Right renal cortex interstitium (tissue), 3 donors: ENCODE results near the gene CSTF1. TPM values are rescaled to one million over a fixed set of nuclear protein-coding genes. Genes with fewer than 3 reads are reported as not detected.
A peak's percentile ranks its signal among the peaks of the same experiment; 100 is the strongest.
"Not testable (repeated sequence)": the region's sequence is repeated elsewhere in the genome, so short reads cannot be mapped to it uniquely, and the experiment has no call there.

Source experiments
- DNase-seq, 3 donors: peaks; one replicate each; pipeline ENCODE4 v3.0.0-alpha.2; 2013; ENCODE audit warnings: low read depth in 3 of 3, low spot score in 2 of 3
- polyA plus RNA-seq, 3 donors: library from polyadenylated mRNA; unstranded; fragments of 120-200 nt; gene quantifications; one replicate each; pipeline ENCODE4 v1.2.1, GENCODE V29; 2013; ENCODE audit not compliant: insufficient read length in 3 of 3

The CSTF1 gene
- polyA plus RNA-seq, 3 donors: 45.1 to 49.0 (median 48.4) TPM

DNA sequence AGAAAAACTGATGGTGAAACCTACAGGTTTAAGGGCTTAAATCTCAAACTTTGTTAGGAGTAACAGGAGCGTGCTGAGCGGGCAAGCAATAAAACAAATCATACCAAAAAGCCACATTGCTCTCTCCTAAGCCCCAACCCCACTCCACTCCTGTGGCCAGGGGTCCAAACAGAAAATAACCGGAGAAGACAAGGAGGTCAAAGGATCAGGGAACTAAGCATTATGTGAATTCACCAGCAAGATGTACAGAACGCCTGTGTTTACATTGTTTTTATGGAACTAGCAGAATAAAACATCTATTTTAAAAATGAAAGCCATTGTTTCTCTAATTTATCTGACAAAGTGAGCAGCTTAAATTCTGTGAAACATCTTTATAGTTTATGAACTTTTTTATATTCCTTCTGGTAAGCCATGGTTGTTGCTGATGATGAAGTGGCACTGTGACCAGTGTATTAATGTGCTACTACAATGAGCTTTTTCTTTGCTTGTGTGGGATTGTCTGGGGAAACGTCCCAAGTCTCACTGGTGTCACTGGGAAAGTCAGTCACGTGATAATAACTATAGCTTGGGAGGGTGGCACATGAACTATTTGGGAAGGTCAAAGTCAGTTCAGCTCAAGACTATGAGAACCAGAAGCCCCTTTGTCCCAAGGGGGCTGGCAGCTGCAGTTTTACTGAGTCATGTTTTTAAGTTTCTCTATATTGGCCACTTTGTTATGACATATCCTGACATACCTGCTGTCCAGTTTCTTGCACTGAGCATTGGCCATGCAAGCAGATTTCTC, 23.9 kb upstream of the CSTF1 start:
- DNase-seq: no peak

DNA sequence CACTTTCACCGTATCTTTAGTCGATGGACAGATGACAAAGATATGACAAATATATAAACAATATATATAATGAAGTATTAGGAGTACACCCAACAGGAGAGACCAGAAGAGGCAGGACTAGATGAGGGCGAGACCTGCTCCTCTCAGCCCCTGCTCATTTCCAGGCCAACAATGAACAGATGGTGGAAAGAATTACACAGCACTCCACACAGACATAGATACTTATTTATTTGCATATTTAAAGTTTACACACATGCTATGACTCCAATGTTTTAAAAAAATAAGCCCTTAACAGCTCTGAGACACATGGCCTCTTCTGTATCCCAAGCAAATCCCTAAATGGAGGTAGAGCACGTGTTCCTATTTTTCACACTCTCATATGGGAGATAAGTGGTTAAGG, 23.3 kb upstream of the CSTF1 start:
- no peak for DNase-seq

DNA sequence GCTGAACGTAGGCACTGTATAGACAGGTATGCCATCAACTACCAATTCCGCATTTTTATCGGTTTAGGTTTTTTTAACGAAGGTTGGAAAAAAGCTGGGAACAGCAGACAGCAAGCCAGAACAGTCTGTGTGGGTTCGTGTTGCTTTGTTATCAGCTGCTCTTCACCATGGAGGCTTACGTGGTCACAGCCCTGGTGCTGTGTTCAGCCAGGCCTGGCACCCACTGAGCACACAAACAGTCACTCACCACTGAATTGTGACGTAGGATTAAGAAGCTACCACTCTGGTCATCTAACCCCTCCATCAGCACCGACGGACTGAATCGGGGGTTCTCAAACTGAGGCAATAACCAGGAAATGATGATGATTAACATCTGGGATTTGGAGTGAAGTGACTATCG, 20.5 kb upstream of the CSTF1 start:
- DNase-seq: no peak

DNA sequence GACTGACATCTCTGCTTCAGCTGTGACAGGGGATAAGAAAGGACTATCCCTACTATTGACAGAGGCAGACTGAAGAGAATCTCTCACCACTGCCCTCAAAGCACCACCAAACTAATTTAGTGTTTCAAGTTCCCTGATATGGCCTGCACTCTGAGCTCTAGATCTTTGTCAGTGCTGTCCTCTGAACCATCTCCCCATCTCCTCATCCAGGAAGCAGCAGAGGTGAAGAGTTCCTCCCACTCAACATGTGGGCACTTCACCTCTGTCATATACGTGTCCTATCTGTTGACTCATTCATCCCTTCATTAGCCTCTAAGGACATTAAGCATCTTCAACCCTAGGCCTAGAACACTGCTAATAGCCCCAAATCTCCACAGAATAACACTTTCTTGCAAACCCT, 19.6 kb upstream of the CSTF1 start:
- no peak for DNase-seq

DNA sequence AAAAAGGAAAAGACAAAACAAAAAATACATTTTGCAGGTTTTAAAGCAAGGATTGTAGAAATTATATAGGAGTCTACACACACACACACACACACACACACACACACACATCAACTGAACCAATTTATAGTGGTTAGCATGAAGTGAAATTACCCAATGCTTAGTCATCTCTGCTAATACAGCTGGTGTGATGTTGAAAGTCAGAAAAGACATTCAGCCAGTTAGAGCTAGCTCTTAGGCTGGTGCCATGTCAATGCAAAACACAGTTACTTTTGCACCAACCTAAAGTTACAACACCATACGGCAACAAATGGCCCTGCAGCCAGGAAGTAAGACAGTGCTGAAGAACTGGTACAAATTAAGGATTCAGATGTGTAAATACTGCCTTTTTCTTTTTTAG, 18.5 kb upstream of the CSTF1 start:
- DNase-seq: no peak

DNA sequence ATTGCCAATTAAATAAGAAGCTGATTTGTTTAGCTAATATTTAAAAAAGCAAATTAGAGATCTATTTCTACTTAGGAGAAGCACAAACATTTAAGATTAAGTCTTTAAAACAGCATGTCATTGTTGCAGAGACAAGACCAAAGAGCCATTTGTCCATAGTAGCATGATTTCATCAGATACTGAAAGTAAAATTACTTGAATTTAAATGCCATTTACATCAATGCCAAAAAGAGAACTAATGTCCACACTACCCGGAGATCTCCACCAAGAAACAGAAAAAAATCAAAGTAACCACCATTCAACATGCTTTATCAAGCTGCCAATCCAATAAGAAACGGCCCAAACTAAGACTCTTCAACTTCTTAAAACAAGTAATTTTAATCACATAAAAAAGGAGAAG, 16.1 kb upstream of the CSTF1 start:
- DNase-seq: no peak

DNA sequence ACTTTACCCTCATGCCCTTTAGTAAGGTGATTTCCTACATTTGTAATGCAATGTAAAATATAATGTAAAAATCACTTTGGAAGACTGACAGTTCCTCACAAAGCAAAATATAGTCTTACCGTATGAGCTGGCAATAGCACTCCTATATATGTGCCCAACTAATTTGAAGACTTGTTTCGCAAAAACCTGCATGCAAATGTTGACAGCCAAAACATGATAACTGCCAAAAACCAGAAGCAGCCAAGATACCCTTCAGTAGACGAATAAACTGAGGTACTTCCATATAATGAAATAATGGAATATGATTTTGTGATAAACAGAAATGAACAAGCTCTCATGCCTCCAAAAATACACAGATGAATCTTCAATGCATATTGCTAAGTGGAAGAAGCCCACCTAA, 14.1 kb upstream of the CSTF1 start:
- no peak for DNase-seq

DNA sequence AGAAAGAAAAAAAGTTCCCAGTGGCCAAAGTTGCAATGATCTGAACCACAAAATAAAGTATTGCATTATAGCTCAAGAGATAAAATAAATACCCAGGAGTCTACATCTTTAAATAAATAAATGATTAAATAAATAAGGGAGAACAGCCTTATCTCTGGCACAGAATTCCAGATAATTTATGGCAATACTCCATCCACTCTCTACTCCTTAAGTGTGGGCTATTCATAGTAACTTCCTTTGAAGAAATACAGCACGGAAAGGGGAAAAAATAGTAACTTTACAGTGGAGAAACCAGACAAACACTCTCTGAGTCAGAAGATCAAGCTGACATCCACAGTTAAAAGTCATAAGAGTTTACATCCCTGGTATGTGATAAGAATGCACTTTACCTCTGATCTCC, 12.1 kb upstream of the CSTF1 start:
- no peak for DNase-seq

DNA sequence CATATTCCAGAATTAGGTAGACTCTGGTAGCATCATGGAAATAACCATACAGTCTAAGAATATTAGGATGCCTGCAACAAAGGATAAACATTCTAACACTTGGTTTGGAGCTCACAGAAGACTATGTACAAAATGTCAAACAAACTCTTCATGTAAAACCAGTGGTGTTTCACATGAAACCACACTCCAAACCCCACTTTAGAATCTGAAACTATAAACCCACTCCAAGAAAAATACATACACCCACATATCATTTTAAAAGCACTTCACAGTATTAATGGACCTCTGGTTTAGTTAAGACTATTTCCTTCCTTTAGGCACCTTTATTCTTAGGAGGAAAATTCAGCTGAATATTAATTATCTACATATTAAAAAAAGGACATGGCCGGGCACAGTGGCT, 10.9 kb upstream of the CSTF1 start:
- no peak for DNase-seq

DNA sequence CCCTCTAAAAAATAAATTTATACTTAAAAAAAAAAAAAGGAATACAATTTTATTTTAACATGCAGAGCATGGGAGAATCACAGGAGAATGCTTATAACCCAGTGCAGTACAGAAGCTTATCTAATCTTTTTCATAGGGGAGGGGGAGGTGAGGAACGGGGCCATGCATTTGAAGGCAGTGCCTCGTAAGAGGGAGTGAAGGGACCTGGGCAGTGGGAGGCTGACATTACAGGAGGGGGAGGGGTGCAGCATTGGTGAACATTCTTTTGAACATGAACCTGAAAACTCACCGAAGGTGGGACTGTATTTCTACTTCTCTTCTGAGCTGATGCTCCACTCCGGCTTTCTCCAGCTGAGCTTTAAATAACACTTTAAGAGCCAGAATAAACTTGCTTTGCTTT, 9.7 kb upstream of the CSTF1 start:
- DNase-seq: no peak

DNA sequence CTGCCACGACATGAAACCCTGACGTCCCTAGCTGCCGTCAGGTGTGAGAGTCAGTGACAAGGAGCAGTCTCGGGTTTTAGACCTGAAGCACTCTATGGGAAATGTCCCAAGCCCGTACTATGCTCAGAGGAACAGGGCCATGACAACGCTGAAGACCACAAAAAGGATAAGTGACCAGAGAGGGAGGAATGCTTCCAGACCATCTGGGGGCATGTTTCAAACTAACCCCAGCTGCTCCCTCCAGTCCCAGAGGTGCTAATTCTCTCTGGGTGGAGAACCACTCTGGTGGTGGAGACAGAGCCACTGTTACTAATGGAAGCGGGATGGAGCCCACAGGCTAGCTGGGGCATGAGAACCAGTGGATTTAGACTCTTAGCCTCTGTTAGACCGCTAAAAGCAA, 9.1 kb upstream of the CSTF1 start:
- no peak for DNase-seq

DNA sequence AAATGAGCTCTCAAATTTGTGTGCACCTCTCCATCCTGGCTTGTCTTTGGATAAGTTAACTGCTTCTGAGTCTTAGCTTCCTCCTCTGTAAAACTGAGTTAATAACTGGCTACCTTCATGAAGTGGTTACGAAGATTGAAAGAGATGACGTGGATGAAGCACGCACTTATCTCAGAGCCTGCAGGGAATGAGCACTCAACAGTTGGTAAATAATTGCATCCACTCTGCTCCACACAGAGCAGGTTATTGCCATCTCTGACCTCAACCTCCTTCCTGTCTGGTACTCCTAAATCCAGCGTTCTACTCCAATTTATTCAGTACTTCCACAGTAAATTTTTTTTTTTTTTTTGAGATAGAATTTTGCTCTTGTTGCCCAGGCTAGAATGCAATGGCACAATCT, 7.3 kb upstream of the CSTF1 start:
- DNase-seq: no peak

DNA sequence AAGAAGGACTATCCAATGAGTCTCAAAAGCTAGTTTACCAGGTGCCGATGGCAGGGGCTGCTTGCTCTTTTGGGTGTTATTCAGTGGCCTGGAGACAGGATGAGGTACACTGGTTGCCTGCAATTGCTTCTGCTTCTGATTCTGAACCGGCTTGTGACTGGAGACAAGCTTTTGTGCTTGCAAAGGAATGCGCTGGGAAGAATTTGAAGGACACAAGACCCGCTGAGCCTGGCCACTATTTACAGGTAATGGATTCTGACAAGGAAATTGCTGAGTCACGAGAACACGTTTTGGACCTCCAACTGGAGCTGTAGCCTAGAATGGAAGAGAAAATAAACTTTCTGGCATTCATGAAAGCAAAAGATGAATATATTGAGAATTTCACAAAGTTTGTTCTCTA, 6.2 kb upstream of the CSTF1 start:
- no peak for DNase-seq

DNA sequence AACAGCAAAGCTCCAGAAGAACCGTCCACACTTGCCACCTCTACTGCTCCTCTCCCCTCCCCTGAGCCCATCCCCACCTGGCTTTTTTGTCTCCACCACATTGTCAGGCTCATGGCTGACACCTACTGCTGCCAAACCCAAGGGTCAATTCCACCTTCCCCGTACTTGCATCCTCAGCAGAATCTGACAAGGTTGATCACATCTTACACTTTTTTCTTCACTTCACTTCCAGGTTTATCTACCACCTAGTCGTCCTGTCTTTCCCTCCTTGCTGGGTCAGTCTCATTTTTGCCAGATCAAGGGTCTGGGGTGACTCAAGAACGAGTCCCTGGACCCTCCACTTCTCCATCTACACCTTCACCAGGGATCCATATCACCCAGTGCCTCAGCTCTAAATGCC, 3.6 kb upstream of the CSTF1 start:
- DNase-seq: no peak

DNA sequence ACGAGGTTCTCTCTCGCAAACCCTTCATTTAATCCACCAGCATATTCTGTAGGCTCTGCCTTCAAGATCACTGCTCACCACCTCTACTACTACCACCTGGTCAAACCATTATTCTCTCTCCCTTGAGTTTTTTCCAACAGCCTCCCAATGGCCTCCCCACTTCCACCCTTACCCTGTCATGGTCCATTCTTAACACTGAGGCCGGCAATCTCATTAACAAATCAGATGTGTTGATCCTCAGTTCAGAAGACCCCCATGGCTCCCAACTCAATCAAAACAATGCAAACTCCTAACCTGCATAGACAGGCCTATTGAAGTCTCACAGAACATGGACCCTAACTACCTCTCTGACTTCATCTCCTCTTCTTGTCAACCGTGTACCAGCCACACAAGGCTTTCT, 2.6 kb upstream of the CSTF1 start:
- no peak for DNase-seq

DNA sequence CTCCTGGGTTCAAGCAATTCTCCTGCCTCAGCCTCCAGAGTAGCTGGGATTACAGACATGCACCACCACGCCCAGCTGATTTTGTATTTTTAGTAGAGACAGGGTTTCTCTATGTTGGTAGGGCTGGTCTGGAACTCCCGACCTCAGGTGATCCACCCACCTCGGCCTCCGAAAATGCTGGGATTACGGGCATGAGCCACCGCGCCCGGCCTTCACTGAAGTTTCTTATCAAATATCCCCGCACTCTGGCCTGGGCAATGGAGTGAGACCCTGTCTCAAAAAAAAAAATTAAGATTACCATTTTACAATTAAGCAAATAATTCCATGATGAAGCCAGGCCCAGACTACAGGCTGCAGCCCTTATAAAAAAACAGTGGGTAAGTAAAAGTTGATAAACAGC, 2.0 kb upstream of the CSTF1 start:
- not testable (repeated sequence) for DNase-seq

DNA sequence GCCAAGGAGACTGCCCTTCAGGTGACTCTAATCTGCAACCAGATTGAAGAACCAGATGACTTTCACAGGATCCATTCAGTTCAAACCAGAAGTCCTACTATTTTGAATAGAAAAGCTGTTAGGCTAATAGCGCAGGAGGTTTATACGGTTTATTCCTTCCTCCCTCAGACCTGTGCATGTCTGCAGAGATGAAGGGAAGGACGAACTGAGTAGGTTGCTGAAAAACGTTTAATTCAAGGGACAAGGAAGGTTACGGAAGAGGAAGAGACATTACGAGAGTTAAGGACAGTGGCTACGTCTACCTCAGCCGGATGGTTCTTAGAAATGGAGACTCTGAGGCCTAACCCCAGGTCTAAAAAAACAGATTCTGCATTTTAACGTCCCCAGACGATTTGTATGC, 1.4 kb upstream of the CSTF1 start:
- no peak for DNase-seq

DNA sequence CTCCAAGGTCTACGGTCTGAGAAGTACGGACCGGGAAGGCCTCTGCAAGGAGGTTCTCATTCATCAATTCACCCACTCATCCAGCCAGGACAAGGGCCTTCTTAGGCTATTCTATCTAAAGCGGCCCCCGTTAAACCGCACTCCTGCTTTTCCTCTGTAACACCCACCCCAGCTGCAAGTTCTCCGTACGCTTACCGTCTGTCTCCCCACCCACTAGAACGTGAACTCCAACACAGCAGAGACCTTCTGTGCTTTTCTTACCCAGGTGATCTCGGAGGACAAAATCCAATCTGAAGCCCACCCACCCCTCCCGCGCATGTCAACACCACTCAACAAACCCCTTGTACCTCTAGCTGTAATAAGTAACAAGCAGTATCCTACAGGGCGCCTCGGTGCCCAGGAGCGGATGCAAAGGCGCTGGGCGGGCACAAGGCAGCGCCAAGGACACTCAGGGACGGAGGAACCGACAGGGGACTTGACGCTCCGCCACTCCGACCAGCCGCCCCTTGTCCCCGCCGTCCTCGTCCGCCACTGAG, 781 bp upstream of the CSTF1 start:
- no peak for DNase-seq

DNA sequence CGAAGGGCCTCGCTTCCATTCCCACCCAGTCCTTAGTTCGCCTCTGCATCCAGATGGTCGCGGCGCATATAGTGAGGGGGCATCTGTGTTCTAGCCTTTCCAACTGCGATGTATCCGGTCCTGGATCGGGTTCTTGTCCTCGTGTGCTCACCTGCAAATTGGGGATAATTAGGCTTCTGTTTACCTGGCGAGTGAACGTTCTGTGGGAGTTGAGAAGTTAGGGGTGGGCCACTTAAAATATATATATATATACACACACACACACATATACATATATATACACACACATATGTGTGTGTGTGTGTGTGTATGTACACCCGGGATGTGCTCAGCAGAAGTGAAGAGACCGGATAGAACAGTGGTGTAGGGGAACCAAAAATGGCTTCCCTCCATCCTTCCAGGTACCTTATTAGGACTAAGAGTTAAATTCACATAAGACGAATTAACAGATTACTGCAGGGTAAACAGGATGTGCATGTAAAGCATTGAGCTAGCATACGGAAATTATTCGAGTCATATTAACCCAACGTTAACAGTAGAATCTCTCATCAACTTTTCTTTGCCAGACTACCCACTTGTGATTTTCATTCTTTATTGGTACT, 537 bp downstream of the CSTF1 start:
- DNase-seq: no peak

DNA sequence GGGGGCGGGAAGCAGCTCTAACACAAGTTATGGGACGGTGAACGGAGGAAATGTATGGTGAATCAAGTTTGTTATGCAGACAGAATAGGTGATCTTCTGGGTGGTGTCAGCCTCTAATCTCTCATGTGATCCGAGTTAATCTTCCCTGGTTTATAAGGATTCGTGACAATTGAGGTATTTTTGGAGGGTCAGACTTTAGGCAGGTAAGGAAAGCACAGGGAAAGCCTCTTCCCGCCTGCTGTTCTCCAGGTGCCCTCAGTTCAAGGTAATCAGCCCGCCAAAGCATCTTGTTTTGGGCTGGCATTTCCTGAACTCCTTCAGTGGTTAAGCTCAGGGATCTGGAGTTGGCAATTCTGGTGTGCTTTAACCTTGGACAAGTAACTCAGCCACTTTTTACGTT, 1.2 kb downstream of the CSTF1 start:
- no peak for DNase-seq

DNA sequence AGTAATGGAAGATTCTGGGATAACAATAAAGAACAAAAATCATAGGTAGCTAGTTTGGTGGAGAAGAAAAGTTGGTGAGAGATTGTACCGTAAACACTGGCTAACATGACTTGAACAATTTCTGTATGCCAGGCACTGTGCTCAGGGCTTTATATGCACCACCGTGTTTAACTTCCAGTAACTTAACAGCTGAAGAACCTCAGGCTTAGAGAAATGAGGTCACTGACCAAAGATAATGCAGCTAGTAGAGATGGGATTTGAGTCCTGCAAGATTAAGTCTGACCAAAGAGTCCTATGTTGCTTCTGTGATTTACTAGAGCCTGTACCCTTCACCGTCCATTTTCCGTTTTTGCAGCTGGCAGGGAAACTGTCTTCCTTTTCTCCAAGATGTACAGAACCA, 2.7 kb downstream of the CSTF1 start:
- no peak for DNase-seq

DNA sequence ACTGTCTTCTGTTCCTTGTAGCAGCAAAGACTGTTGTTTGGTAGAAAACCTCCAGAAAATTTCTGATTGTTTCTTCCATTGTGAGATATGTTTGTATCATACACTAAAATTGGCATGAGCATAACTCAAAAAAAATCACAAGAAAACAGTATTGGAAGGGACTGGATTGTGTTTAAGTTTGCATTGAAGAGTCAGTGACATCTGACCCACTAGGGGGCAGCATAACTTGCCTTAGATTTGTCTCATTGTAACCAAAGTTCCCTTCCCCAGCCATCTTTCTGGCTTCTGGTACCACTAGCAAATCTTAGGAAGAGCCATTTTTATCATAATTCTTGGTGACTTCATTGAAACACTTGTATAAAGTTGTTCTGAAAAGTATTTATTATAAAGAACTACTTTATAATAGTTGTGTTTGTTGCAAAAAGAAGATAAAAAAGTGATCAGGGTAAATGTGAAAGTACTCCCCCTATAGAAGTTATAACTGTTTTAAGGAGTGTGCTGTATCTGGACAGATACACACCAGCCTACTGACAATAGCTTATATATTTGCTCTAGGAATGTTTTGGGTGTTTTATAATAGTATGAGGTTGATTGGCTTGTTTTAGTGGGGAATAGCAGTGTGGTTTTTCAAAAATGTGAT, 7.7 kb downstream of the CSTF1 start:
- peak in 1 of 3 donors; percentile 55 for DNase-seq
